Activated CD4-positive, alpha-beta T cell treated with anti-CD3 and anti-CD28 coated beads, Interleukin-2, Interleukin-6, amounts not matched to agents 100 ng/mL and 50 ng/mL, durations not matched to agents 16 hours and 8 hours (primary cell): ENCODE measurements around the gene TUBB2B.
"Not testable (repeated sequence)": the region's sequence is repeated elsewhere in the genome, so short reads cannot be mapped to it uniquely, and the experiment has no call there.

ENCODE experiments used
- DNase-seq: peaks from one replicate; pipeline ENCODE4 v3.0.0-alpha.2; 2020

Gene TUBB2B

DNA sequence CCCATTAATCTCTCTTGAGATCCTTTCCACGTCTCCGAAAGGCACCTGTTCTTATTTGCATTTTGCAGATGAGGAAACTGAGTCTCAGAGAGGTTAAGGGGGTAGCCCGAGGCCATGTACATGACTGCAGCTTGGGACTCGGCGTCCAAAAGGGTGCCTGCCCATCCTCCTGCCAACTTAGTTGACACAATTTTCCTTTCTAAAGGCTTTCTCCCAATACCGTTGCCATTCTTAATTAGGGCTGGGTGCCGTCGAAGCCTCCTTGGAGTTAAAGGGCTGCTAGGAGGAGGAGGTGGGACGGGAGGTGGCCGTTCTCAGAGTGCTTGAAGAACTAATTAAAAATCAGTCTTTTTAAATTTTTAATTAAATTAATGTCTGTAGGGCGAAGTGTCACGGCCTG lies 30.7 kb upstream of the TUBB2B start:
- DNase-seq, result no peak

DNA sequence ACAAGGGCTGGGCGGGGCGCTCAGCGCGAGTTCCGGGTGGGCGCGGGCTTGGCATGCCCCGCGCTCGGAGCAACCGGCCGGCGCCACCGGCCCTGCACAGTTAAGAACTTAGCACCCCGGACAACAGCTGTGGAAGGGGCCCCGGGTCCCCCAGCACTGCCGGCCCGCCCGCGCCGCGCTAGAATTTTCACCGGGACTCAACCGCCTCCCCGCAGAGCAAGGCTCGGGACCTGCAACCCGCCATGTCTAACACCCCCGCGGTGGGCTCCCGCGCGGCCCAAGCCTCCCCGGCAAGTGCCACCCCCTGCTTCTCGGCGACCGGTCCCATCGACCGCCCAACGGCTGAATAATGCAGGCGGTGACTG lies 26.1 kb upstream of the TUBB2B start:
- DNase-seq, result no peak

GRCh38 chr6:3252861-3253596 lies 25.6 kb upstream of the TUBB2B start:
- DNase-seq, result no peak

- no peak for DNase-seq
Observed at GRCh38 chr6:3252369-3252768, 24.9 kb upstream of the TUBB2B start.

- DNase-seq, result peak; percentile 88
Observed at GRCh38 chr6:3251462-3252314, 24.2 kb upstream of the TUBB2B start.

DNA sequence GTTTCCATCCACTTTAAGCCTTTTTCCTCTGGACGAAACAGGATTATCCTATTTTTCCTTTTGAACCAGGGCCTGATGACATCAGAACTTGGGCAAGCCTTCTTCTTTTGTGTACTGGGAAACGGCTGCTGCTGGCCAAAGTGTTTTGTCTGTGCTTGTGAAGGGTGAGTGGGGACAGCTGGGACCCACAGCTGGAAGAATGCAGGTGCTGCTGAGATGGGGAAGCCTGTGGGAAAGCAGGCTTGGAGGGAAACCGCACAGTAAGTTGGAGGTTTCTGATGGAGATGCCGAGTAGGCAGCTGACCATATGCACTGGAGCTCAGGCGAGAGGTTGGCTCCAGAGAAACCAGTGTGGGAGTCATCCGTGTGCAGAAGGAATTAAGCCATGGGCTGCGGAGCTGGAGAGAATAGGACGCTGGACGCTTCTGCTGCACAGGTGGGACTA lies 22.8 kb upstream of the TUBB2B start:
- DNase-seq, result no peak

- no peak for DNase-seq
Observed at GRCh38 chr6:3249821-3250220, 22.4 kb upstream of the TUBB2B start.

- no peak for DNase-seq
Observed at GRCh38 chr6:3247255-3248146, 20.0 kb upstream of the TUBB2B start.

DNA sequence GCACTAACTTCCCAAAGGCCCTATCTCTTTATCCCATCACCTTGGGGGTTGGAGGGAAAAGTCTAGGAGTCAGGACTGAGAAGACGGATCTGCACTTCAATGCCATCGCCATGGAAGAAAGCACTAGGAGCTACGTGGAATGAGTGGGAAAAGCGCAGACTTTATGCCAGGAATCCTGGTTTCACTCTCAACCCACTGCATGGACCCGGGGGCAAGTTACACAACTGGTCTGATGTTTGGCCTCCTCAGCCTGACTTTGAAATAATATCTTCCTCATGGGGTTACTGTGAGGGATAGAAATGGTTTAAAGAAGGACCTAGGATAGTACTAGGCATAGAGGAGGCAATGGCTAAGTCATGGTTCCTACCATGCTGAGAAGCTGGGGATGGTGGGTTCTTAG lies 17.8 kb upstream of the TUBB2B start:
- no peak for DNase-seq

DNA sequence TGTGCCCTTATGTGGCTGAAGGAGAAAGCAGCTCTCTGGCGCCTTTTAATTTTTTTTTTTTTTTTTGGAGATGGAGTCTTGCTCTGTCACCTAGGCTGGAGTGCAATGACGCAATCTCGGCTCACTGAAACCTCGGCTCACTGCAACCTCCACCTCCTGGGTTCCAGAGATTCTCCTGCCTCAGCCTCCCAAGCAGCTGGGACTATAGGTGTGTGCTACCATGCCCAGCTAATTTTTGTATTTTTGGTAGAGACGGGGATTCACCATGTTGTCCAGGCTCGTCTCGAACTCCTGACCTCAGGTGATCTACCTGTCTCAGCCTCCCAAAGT lies 17.3 kb upstream of the TUBB2B start:
- DNase-seq, result not testable (repeated sequence)

DNA sequence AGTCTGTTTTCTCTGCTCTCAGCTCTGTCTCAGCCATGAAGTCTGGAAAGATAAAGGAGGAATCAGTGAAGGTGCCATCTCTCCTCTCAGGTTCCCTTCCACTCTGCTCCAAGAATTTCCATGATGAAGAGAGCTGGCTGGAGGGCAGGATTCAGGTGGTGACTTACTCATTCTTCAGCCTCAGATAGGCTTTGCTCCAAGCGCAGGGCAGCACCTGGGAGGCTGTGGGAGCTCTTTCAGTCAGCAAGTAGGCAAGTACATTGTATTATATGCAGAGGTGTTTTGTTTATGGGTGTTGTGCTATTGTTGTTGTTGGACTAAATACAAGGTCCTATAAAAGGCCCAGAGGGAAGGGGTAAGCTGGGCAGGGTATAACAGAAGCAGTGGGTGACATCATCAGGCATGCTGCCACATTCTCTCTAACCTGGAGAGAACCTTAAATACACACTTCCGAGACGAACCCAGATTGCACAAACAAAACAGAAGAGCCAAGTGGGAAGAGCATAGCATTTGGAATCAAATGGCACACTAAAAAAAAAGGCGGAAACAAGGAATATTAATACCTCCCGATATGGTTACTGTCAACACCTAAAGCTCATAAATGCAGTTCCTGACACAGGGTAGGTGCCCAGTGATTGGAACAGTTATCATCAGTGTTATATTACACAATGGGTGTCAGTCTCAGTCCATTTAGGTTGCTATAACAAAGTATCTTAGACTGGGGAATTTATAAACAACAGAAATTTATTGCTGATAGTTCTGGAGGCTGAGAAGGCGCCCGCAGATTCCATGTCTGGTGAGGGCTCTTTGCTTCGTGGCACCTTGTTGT lies 16.8 kb upstream of the TUBB2B start:
- no peak for DNase-seq

GRCh38 chr6:3242768-3243167 lies 15.3 kb upstream of the TUBB2B start:
- DNase-seq, result no peak

DNA sequence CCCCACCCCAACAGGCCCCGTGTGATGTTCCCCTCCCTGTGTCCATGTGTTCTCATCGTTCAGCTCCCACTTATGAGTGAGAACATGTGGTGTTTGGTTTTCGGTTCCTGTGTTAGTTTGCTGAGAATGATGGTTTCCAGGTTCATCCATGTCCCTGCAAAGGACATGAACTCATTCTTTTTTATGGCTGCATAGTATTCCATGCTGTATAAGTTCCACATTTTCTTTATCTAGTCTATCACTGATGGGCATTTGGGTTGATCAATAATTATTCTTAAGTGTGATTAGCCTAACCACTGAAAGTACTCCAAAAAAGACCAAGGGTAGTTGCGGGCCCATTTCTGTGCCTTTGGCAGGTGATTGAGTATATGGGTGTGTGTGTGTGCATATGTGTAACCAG lies 14.3 kb upstream of the TUBB2B start:
- not testable (repeated sequence) for DNase-seq

DNA sequence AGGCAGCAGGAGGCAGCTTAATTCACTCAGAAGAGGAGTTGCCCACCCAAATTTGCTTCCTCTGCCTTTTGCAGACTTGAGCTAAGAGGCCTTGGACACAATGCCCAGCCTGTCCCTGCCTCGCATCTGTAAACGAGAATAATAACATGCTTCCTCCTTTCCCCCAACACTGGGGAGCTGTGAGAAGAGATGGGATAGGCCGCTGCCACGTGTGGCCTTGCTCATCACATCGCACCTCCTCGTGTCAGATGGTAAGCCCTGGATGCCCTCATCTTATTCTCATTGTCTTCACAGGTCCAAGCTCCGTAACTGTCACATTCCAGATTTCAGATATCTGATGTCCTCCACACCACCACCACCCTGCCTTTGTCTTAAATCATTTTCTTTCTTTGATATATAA lies 13.1 kb upstream of the TUBB2B start:
- DNase-seq, result no peak

DNA sequence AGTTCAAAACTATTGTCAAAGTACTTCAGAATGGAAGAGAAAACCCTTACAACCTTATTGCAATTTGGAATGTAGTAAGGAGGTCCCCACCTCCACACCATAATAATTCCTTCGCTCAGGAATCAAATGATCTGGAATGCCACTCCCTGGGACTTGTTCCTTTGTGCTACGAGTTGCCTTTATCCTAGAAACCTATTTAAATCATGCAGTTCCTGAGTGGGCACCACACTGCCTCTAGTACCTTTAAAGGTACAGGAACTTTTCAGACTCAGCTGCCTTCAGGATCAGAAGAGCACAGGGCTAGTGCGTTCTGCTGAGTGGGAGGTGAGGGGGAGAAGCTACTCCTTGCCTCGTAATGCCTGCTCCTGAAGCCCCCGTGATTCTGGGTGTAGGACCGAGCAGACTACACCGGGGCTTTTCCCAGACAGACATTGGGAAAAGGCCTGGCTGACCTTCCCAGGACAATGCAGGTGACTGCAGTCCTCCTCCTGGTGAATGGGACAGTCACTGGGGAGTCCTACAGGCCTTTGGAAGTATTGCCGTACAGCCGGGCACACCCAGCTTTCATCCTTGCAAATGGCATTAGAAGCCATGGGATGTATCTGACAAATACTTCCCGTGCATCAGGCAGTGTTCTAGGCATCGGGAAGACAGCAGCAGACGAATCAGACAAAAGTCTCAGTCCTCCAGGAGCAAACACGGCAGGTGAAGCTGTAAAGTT lies 11.8 kb upstream of the TUBB2B start:
- no peak for DNase-seq

DNA sequence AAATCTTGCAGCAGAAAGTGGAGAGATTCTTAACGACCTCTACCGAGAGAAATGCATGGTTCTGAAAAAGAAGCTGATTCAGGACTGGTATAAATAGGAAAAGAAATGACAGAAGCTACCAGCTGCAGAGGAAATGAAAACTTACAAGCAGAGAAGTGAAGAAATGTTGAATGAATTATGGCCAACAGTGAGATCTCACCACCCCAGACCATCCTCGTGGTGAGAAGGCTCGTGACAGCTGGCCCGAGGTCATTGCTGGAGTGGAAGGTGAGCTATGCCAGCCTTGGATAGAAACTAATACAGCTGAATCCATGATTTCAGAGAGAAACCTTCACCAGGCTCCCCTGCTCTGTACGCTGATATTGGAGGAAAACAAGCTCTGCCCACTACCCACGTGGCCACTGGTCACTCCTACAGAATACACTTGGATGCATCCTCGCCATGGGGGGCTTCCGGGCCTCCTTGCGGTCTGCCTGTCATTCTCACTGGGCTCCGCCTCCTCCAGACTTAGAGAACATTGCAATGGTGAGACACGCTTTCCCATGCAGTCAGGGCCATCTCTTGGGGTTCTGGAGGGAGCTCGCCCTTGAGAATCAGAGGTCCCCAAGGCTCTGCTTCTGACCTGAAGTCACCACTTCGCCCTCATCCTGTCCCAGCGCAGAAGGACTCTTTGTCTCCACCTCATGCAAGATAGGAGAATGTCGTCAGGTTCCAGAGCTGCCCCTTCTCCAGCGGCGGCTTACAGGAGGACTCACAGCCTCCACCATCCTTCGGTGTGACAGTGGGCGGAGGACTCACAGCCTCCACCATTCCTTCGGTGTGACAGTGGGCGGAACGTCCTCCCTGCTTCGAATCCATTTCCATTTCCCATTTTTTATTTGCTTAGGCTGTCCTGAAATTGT lies 10.6 kb upstream of the TUBB2B start:
- no peak for DNase-seq

DNA sequence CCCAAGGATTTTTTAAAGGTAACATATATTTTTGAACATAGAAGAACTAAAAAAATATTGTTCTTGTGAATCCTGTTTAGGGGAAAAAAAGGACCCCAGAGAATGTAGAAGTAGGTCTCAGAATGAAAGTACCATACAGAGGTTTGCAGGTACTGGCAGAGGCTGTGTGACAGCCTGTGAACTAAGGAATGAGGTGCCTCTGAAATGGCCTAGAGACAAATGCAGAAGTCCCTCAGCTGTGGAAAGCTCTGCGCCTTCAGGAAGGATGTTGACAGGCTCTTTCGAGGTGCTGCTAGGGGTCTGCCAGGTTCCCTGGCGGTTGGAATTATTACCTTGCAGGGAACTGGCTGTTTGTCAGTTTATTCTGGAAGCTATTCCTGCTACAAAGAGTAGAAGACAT lies 8.6 kb upstream of the TUBB2B start:
- DNase-seq, result no peak

DNA sequence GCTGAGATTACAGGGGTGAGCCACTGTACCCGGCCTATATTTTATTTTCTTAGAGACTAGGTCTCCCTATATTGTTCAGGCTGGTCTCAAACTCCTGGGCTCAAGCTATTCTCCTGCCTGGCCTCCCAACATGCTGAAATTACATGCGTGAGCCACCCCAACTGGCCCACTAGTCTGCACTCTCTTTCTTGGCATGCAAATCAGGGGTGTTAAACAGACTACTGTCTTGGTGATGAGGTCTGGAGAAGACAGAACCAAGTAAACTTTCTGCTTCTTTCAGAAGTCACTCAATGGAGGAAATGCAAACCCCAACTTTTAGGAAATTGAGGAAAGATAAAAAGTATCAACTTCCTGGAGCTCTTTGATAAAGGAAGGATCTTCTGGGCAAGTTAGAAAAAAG lies 8.0 kb upstream of the TUBB2B start:
- no peak for DNase-seq

DNA sequence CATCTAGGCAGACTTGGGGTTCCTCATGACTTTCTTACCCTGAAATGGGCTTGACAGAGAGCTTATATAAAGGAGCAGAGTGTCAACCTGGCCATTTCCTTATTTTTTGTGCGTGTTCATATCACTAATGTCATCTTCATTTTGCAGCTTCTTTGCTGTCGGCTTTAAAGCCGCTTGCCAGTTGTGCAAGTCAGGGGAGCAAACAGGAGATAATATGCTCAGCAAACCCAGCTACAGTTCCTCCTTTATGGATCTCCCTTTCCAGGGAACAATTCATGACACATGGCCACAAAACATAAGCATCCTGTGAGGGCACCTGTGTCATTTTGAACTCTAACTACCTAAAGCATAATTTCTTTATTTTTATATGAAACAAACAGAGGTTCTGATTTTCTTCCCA lies 6.5 kb upstream of the TUBB2B start:
- no peak for DNase-seq

DNA sequence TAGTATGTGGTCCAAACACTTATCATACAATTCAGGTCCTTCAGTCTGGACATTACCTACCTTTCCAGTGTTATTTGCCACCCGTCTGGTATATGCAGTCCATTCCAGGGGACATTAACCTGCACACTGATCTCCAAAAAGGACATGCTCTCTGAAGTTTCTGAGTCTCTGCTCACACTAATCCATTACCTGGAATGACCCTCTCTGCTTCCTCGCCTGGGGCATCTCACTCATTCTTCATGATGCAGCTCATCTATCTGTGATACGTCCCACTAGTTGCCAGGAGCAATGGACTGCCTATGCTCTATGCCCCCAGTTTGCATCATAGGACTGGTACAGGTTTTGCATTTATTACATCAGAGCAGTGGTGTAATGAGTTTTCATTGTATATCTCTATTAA lies 5.9 kb upstream of the TUBB2B start:
- DNase-seq, result no peak
